Measurements from ENCODE around the gene PHF13. TPM values are rescaled to one million over a fixed set of nuclear protein-coding genes. Genes with fewer than 3 reads are reported as not detected.

Gene PHF13
- total and polyA plus RNA-seq, 10 of the 15 experiments (the other 5 are each of a cell fraction or from before 2014, with no cell fraction given), result 0.87 to 15.4 (median 5.1) TPM

DNA sequence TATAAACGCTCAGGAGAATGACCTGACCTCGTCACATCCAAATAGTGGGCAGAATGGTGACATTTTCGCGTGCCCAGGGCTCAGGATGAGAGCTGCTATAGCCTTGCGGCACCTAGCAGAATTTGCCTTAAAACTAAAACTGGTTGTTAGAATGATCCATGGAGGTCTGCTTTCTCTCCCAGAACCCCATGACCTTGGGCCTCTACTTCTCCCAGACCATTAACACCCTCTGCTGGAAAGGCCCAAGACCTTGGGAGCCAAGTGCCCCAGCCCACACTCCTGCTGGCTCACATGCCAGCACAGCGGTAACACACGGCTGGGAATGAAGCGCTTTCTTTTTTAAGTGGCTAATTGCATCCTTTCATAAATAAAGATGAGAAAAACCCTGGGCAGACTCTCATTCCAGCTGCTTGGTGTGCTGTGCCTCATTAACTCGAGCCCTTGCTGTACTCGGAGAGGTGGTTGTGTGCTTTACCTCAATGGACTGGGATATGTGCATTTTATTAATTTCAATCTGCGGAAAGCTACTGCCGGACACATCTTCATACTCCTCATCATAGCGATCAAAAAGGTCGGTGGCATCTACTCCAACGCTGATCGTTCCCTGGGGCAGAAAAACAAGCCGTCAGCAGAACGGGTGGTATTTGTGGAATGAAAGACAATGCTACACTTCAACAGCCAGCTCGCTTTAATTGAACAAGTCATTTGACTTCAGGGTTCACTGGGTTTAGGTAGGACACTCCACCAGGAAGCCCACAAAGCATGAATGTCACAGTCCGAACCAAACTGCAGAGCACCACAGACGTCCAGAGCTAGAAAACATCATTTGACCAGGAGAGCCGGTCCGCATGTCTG lies 40.1 kb downstream of the PHF13 start:
- ChIA-PET CTCF (interaction anchor here (1.0 kb wide), 1 partner anchor 215 kb away, joined by 4 read pairs; no protein-coding TSS in a partner anchor), POLR2A (interaction anchor here (0.5 to 0.6 kb wide), 2 partner anchors 9 to 22 kb away, joined by 3 to 4 read pairs; no protein-coding TSS in a partner anchor), SMC1A (ENCODE audit: uncharacterized antibody, unreplicated experiment) (no interaction called here), RAD21 (ENCODE audit: unreplicated experiment) (no interaction called here)
- no peaks in the 10 kb centered on the region for H3K4me1 ChIP-seq (ENCODE audit: control insufficient read depth, insufficient read depth, low read length)
- intact Hi-C loops (cut with micrococcal nuclease; ENCODE audit: unreplicated experiment), result no loop called here
- H3K4me2 ChIP-seq (ENCODE audit: control insufficient read depth, insufficient read depth), result no peak overlapping the region
- TF ChIP-seq JUNB (IDR thresholded peaks at IDR 0.05), result no peak
- TF ChIP-seq, protein P1, sequence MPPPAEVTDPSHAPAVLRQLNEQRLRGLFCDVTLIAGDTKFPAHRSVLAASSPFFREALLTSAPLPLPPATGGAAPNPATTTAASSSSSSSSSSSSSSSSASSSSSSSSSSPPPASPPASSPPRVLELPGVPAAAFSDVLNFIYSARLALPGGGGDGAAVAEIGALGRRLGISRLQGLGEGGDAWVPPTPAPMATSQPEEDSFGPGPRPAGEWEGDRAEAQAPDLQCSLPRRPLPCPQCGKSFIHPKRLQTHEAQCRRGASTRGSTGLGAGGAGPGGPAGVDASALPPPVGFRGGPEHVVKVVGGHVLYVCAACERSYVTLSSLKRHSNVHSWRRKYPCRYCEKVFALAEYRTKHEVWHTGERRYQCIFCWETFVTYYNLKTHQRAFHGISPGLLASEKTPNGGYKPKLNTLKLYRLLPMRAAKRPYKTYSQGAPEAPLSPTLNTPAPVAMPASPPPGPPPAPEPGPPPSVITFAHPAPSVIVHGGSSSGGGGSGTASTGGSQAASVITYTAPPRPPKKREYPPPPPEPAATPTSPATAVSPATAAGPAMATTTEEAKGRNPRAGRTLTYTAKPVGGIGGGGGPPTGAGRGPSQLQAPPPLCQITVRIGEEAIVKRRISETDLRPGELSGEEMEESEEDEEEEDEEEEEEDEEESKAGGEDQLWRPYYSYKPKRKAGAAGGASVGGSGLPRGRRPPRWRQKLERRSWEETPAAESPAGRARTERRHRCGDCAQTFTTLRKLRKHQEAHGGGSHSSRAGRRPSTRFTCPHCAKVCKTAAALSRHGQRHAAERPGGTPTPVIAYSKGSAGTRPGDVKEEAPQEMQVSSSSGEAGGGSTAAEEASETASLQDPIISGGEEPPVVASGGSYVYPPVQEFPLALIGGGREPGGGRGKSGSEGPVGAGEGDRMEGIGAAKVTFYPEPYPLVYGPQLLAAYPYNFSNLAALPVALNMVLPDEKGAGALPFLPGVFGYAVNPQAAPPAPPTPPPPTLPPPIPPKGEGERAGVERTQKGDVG (CRISPR knock-in tag; IDR thresholded peaks at IDR 0.05), result no peak
- no peak for TF ChIP-seq TBL1XR1 (IDR thresholded peaks at IDR 0.05; ENCODE audit: low read depth, low read length)
- TF ChIP-seq EP300 (IDR thresholded peaks at IDR 0.05; ENCODE audit: borderline replicate concordance in 1 of 2, control insufficient read depth in 1 of 2, low read depth in 2 of 2, low read length in 2 of 2), result no peak
- no peak for TF ChIP-seq PAX5 (IDR thresholded peaks at IDR 0.05; ENCODE audit: borderline replicate concordance, low read depth, low read length)
- no peak for TF ChIP-seq HDGF (IDR thresholded peaks at IDR 0.05)
- no peak for TF ChIP-seq POLR2A (IDR thresholded peaks at IDR 0.05; ENCODE audit: low read depth, low read length)
- no TSS peak for BruUV-seq (replicated peaks)
- no peak for FAIRE-seq
- no peak overlapping the region for H2AFZ ChIP-seq (ENCODE audit: control insufficient read depth, low read depth, low read length)
- H3K27me3 ChIP-seq (replicated peaks in 1 of 2; ENCODE audit: control insufficient read depth in 2 of 2, insufficient read depth in 2 of 2, low read length in 1 of 2), result no peaks in the 10 kb centered on the region
- 95% methylated on average over 23 of the region's 23 CpGs for WGBS (ENCODE audit: insufficient coverage, insufficient replicate concordance, low lambda C conversion rate, missing lambda C conversion rate)
- ATAC-seq, result no peak
- in situ Hi-C loops (cut with MboI), result no loop called here
- H3K9ac ChIP-seq (ENCODE audit: control insufficient read depth, insufficient read depth, low read length), result no peak overlapping the region
- no peaks in the 10 kb centered on the region for H3K79me2 ChIP-seq (ENCODE audit: control insufficient read depth, insufficient read depth, low read length)
- H3K27ac ChIP-seq (ENCODE audit: control insufficient read depth, insufficient read depth), result no peak overlapping the region
- peaks cover 20 to 28% of the 10 kb centered on the region in 2 experiments for H3K36me3 ChIP-seq (ENCODE audit: control insufficient read depth in 2 of 2, insufficient read depth in 2 of 2, low read length in 1 of 2)
- H3K4me3 ChIP-seq, result no peak overlapping the region
- H3K9me3 ChIP-seq (replicated peaks; ENCODE audit: control insufficient read depth, insufficient read depth, low read length), result no peaks in the 10 kb centered on the region
- H4K20me1 ChIP-seq (ENCODE audit: control insufficient read depth, insufficient read depth), result no peaks in the 10 kb centered on the region
- DNase-seq (ENCODE audit: low read depth, low spot score), result no peak
